Urothelium cell line (cell line): ENCODE data around the gene KIF21A.
"Not testable (repeated sequence)": the region's sequence is repeated elsewhere in the genome, so short reads cannot be mapped to it uniquely, and the experiment has no call there.

ENCODE experiments used
- DNase-seq: peaks from one replicate; pipeline ENCODE4 v3.0.0; 2011; ENCODE audit warnings: low spot score, mixed read lengths
- FAIRE-seq: peaks from 2 replicates; lab custom pipeline; 2011; peaks lifted over from hg19 to GRCh38; lab: Jason Lieb, UNC

Gene KIF21A

GRCh38 chr12:39295593-39295992, 147.3 kb downstream of the KIF21A start:
- not testable (repeated sequence) for DNase-seq, FAIRE-seq

GRCh38 chr12:39294715-39295114, 148.2 kb downstream of the KIF21A start:
- FAIRE-seq = no peak
- no peak for DNase-seq

GRCh38 chr12:39292125-39292630, 150.7 kb downstream of the KIF21A start:
- DNase-seq (no peak), FAIRE-seq (no peak)

- FAIRE-seq = peak; percentile 76
- DNase-seq = no peak
These were observed 155.1 kb downstream of the KIF21A start for GRCh38 chr12:39287817-39288216.

GRCh38 chr12:39287409-39287808, 155.5 kb downstream of the KIF21A start:
- DNase-seq = no peak
- peak; percentile 13 for FAIRE-seq

- FAIRE-seq (no peak), DNase-seq (no peak)
These were observed 164.5 kb downstream of the KIF21A start for GRCh38 chr12:39278426-39278825.

- DNase-seq (no peak), FAIRE-seq (no peak)
These were observed 165.5 kb downstream of the KIF21A start for GRCh38 chr12:39277416-39277815.

GRCh38 chr12:39275846-39276245, 167.1 kb downstream of the KIF21A start:
- FAIRE-seq (no peak), DNase-seq (no peak)

GRCh38 chr12:39272871-39273655, 169.9 kb downstream of the KIF21A start:
- no peak for FAIRE-seq

GRCh38 chr12:39269492-39269891, 173.4 kb downstream of the KIF21A start:
- FAIRE-seq = peak; percentile 87
- no peak for DNase-seq

More at GRCh38 chr12:39272871-39273655, 169.9 kb downstream of the KIF21A start:
- DNase-seq = peak; percentile 45

GRCh38 chr12:39267886-39268285, 175.0 kb downstream of the KIF21A start:
- FAIRE-seq (no peak), DNase-seq (no peak)

- DNase-seq = no peak
- FAIRE-seq = no peak
These were observed 190.3 kb downstream of the KIF21A start for GRCh38 chr12:39252628-39253027.
